ENCODE data around the gene PBX1.

Gene PBX1

GRCh38 chr1:164813776-164814175 lies 254.8 kb downstream of the PBX1 start:
- no peak overlapping the region for H3K4me2 ChIP-seq
- no peaks in the 10 kb centered on the region for H3K36me3 ChIP-seq (ENCODE audit: insufficient read depth)
- no peak for TF ChIP-seq CTCF (conservative IDR thresholded peaks at IDR 0.05; ENCODE audit: low read depth, low read length)
- H3K27ac ChIP-seq = no peak overlapping the region
- no peaks in the 10 kb centered on the region for H3K79me2 ChIP-seq (ENCODE audit: insufficient read depth, low read depth)
- no peak overlapping the region for H3K9ac ChIP-seq
- no peak overlapping the region for H2AFZ ChIP-seq (ENCODE audit: low read depth)
- H4K20me1 ChIP-seq (ENCODE audit: insufficient read depth) = no peaks in the 10 kb centered on the region
- no peaks in the 10 kb centered on the region for H3K4me1 ChIP-seq (ENCODE audit: low read depth, poor library complexity, severe bottlenecking)
- no peak overlapping the region for H3K4me3 ChIP-seq (IDR thresholded peaks at IDR 0.05; ENCODE audit: insufficient read depth, low read depth, low read length)
- H3K27me3 ChIP-seq (ENCODE audit: insufficient read depth, low read depth) = no peaks in the 10 kb centered on the region

- no peaks in the 10 kb centered on the region for H3K27me3 ChIP-seq (ENCODE audit: insufficient read depth, low read depth)
- no peaks in the 10 kb centered on the region for H3K36me3 ChIP-seq (ENCODE audit: insufficient read depth)
Measured at GRCh38 chr1:164821648-164822047, 262.7 kb downstream of the PBX1 start.

GRCh38 chr1:164823486-164824279 lies 264.7 kb downstream of the PBX1 start:
- H3K36me3 ChIP-seq (ENCODE audit: insufficient read depth) = no peaks in the 10 kb centered on the region
- no peak overlapping the region for H2AFZ ChIP-seq (ENCODE audit: low read depth)
- H3K9ac ChIP-seq = no peak overlapping the region
- H3K4me1 ChIP-seq (ENCODE audit: low read depth, poor library complexity, severe bottlenecking) = no peaks in the 10 kb centered on the region
- no peak overlapping the region for H3K27ac ChIP-seq
- H3K4me2 ChIP-seq = no peak overlapping the region
- H3K79me2 ChIP-seq (ENCODE audit: insufficient read depth, low read depth) = no peaks in the 10 kb centered on the region
- no peaks in the 10 kb centered on the region for H3K27me3 ChIP-seq (ENCODE audit: insufficient read depth, low read depth)
- TF ChIP-seq CTCF (conservative IDR thresholded peaks at IDR 0.05; ENCODE audit: low read depth, low read length) = no peak
- H4K20me1 ChIP-seq (ENCODE audit: insufficient read depth) = no peaks in the 10 kb centered on the region
- no peak overlapping the region for H3K4me3 ChIP-seq (IDR thresholded peaks at IDR 0.05; ENCODE audit: insufficient read depth, low read depth, low read length)

More at GRCh38 chr1:164821648-164822047, 262.7 kb downstream of the PBX1 start:
- no peaks in the 10 kb centered on the region for H3K4me1 ChIP-seq (ENCODE audit: low read depth, poor library complexity, severe bottlenecking)
- H3K9ac ChIP-seq = no peak overlapping the region
- no peak overlapping the region for H2AFZ ChIP-seq (ENCODE audit: low read depth)
- H4K20me1 ChIP-seq (ENCODE audit: insufficient read depth) = no peaks in the 10 kb centered on the region
- H3K79me2 ChIP-seq (ENCODE audit: insufficient read depth, low read depth) = no peaks in the 10 kb centered on the region
- H3K27ac ChIP-seq = no peak overlapping the region
- H3K4me2 ChIP-seq = no peak overlapping the region
- no peak overlapping the region for H3K4me3 ChIP-seq (IDR thresholded peaks at IDR 0.05; ENCODE audit: insufficient read depth, low read depth, low read length)
- TF ChIP-seq CTCF (conservative IDR thresholded peaks at IDR 0.05; ENCODE audit: low read depth, low read length) = no peak

- no peak for TF ChIP-seq CTCF (conservative IDR thresholded peaks at IDR 0.05; ENCODE audit: low read depth, low read length)
- H3K36me3 ChIP-seq (ENCODE audit: insufficient read depth) = no peaks in the 10 kb centered on the region
- H3K27me3 ChIP-seq (ENCODE audit: insufficient read depth, low read depth) = no peaks in the 10 kb centered on the region
- H3K9ac ChIP-seq = no peak overlapping the region
- no peak overlapping the region for H3K4me2 ChIP-seq
- H3K79me2 ChIP-seq (ENCODE audit: insufficient read depth, low read depth) = no peaks in the 10 kb centered on the region
- no peak overlapping the region for H3K4me3 ChIP-seq (IDR thresholded peaks at IDR 0.05; ENCODE audit: insufficient read depth, low read depth, low read length)
- no peaks in the 10 kb centered on the region for H4K20me1 ChIP-seq (ENCODE audit: insufficient read depth)
- H3K27ac ChIP-seq = no peak overlapping the region
- H3K4me1 ChIP-seq (ENCODE audit: low read depth, poor library complexity, severe bottlenecking) = no peaks in the 10 kb centered on the region
- H2AFZ ChIP-seq (ENCODE audit: low read depth) = no peak overlapping the region
Measured at GRCh38 chr1:164824542-164824941, 265.6 kb downstream of the PBX1 start.
